Measurements from ENCODE around the gene LRRC47. TPM values are rescaled to one million over a fixed set of nuclear protein-coding genes. Genes with fewer than 3 reads are reported as not detected.

Gene LRRC47
- total and polyA plus RNA-seq, 2 of the 13 experiments (the other 11 are each of a cell fraction or from before 2014, with no cell fraction given), result 18.3 to 52.5 TPM

- TF ChIP-seq SYNCRIP (IDR thresholded peaks at IDR 0.05; ENCODE audit: insufficient read depth, low read depth, low read length), result no peak
- TF ChIP-seq KDM4B (CRISPR knock-in tag; IDR thresholded peaks at IDR 0.05), result peak; percentile 88
- TF ChIP-seq MAZ (IDR thresholded peaks at IDR 0.05; ENCODE audit: borderline replicate concordance, low read depth, low read length), result peak; percentile 32; the same call in 1 of the 2 replicates
- peak; percentile 71 for TF ChIP-seq MAZ (CRISPR knock-in tag; IDR thresholded peaks at IDR 0.05; ENCODE audit: low read depth)
- no peak for TF ChIP-seq ZNF468 (CRISPR knock-in tag; IDR thresholded peaks at IDR 0.05)
- TF ChIP-seq ZNF737 (CRISPR knock-in tag; IDR thresholded peaks at IDR 0.05; ENCODE audit: borderline replicate concordance), result 0 out of 2 replicates have a peak, but pooled peaks have one; percentile 56
- TF ChIP-seq CTCF (CRISPR knock-in tag; IDR thresholded peaks at IDR 0.05), result peak; percentile 97
- peak; percentile 80 for TF ChIP-seq SPEN (CRISPR knock-in tag; IDR thresholded peaks at IDR 0.05; ENCODE audit: low read depth)
- TF ChIP-seq HOXA9 (CRISPR knock-in tag; IDR thresholded peaks at IDR 0.05; ENCODE audit: borderline replicate concordance), result peak; percentile 59; the same call in 1 of the 2 replicates
- TF ChIP-seq ZNF574 (CRISPR knock-in tag; IDR thresholded peaks at IDR 0.05), result peak; percentile 87
- no peak for TF ChIP-seq GLMP (CRISPR knock-in tag; IDR thresholded peaks at IDR 0.05; ENCODE audit: borderline replicate concordance)
- no peak for TF ChIP-seq EHMT2 (IDR thresholded peaks at IDR 0.05; ENCODE audit: borderline replicate concordance, low read depth, low read length)
- TF ChIP-seq EED (CRISPR knock-in tag; IDR thresholded peaks at IDR 0.05), result peak; percentile 64; the same call in 1 of the 2 replicates
- TF ChIP-seq ZNF501 (CRISPR knock-in tag; IDR thresholded peaks at IDR 0.05), result peak; percentile 95
- TF ChIP-seq NFRKB (IDR thresholded peaks at IDR 0.05), result no peak
- peak; percentile 95 for TF ChIP-seq ZSCAN5A (CRISPR knock-in tag; IDR thresholded peaks at IDR 0.05; ENCODE audit: borderline replicate concordance)
- TF ChIP-seq NRL (CRISPR knock-in tag; IDR thresholded peaks at IDR 0.05; ENCODE audit: borderline replicate concordance), result peak; percentile 76; the same call in 1 of the 2 replicates
- TF ChIP-seq ZNF761 (CRISPR knock-in tag; conservative IDR thresholded peaks at IDR 0.05), result peak; percentile 81
- peak; percentile 63; the same call in 1 of the 2 replicates for TF ChIP-seq MTF1 (CRISPR knock-in tag; IDR thresholded peaks at IDR 0.05)
- TF ChIP-seq CSRNP1 (CRISPR knock-in tag; IDR thresholded peaks at IDR 0.05), result peak; percentile 90
These were observed 20.6 kb downstream of the LRRC47 start (continued) for GRCh38 chr1:3775490-3776230.
